ENCODE measurements around the gene HOXA7.

Gene HOXA7

GRCh38 chr7:27156508-27156898 is at the start of gene HOXA7:
Gene HOXA7, minus strand, starts transcription at chr7:27156675. Its CDS starts 130 bp downstream, at chr7:27156545.
- ATAC-seq, result no peak

- no peak for ATAC-seq
These were observed 49.1 kb upstream of the HOXA7 start for GRCh38 chr7:27205325-27206280.

GRCh38 chr7:27204851-27205322 is 48.4 kb upstream of the HOXA7 start:
- no peak for ATAC-seq

- ATAC-seq, result no peak
These were observed 47.6 kb upstream of the HOXA7 start for GRCh38 chr7:27203964-27204594.

- no peak for ATAC-seq
These were observed 47.0 kb upstream of the HOXA7 start for GRCh38 chr7:27203365-27203953.

GRCh38 chr7:27202862-27203134 is 46.3 kb upstream of the HOXA7 start:
- no peak for ATAC-seq

DNA sequence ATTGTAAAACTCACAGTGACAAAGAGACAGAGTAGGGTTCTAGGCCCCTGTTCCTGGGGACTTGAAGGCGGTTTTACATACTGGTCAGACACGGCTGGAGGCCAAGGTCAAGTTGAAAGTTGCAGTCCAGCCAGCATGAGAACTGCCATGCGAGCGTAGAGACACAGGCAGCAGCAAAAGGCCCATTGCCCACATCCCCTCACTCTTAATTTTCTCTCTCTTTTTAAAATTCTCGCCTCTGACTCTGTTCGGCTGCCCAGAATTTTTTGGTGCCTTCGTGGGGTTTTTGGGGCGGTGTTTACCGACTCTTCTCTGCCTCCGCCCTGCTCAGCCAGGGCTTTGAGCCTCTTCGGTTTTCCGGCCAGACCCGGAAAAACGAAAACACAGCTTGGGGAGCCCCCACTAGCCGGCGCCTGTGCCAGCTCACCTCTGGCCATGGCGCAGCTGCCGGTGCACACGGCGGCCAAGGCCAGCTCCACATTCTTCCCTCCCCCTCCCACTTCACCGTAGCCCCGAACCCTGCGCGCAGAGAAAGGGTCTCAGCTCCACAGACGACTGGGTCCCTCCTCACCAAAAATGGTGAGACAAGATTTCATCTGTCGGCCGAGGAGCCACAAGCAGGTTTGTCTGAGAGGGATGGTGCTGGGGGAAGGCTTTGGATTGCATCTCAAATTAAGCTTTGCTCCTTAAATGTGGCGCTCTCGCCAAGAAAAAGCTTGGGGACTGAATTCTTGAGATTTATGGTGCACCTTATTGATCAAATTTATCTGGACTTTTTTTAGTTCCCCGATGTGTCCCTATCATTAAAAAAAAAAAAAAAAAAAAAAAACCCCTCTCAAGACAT is 45.8 kb upstream of the HOXA7 start:
- ATAC-seq, result no peak

GRCh38 chr7:27201580-27202017 is 45.1 kb upstream of the HOXA7 start:
- no peak for ATAC-seq

- ATAC-seq, result no peak
These were observed 44.5 kb upstream of the HOXA7 start for GRCh38 chr7:27200761-27201579.

DNA sequence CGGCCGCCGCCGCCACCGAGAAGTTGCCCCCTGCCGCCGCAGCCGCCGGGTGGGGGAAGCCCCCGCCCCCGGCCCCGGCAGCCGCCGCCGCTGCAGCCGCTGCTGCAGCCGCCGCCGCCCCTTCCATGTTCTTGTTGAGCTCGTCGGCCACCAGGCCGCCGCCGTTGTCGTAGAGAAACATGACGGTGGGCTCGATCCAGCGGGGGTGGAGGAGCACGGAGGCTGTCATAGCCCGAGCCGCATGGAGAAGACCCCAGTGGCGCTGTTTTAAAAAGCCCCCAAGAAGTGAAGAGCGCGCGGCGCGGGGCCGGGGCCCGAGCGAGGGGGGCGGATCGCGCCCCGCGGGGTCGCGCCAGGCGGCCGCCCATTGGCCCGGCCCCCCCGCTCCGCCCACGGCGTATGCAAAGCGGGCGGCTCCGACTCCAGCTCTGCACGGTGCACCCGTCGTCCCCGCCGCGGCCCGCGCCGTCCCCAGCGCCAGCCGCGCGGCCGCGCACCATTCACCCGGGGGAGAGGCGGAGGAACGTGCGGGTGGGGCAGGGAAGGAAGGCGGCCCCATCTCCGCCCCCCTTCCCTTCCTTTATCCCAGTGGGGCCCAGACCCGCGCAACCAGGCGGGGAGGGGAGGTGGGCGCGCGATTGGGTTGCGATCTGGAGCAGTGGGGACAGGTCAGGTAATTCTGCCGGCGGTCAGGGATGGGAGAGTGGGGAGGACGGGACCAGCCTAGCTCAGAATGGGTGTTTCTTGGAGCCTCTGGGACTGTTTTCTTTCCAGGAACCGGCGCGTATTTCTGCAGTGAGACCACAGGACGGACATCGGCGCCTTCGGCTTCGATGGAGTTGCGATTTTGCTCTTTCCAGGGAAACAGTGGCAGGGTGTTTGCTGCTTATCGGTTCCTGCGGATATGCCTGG is 43.6 kb upstream of the HOXA7 start, which contains the start of gene HOXA13:
Gene HOXA13 (minus strand): TSS at position 243 of the 912 bp plus-strand sequence. CDS start 14 bp downstream, at position 229.
- peak; percentile 49 to 54 for ATAC-seq

DNA sequence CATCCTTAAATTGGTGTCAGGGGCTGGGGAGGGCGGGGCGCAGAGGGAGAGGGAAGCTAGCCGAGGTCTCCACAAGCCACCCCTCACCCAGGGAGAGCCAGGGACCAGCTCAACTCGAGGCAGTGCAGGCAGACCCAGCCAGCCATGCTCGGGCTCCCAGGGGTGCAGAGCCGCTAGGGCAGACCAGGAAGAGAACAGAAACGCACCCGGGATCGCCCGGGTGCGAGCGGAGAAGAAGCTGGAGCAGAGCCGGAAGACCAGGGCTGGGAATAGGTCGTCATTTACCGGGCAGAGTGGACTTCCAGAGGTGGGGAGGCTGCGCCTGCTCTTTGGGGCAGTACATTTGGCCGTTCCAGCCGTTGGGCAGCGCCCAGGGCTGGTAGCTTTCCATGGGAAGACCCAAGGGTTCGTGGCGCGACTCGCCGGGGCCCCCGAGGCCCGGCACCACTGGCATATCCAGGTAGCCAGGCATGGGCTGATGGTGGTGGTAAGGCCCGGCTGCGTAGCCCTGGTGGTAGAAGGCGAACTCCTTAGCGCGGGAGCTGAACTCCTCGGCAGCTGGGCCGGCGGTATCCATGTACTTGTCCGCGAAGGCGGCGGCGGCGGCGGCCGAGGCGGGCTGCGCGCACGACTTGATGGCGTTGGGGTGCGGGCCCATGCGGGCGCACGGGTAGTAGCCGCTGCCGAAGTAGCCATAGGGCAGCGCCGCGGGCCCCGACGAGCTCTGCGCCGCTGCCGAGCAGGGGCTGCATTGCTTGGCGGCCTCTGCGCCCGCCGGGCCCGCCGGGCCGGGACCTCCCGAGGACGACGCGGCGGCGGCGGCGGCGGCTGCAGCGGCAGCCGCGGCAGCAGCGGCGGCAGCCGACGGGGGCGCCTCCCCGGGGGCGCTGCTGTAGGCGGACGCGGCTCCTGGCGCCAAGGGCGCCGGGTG is 42.7 kb upstream of the HOXA7 start:
- ATAC-seq, result peak in 1 of 2 donors; percentile 17

DNA sequence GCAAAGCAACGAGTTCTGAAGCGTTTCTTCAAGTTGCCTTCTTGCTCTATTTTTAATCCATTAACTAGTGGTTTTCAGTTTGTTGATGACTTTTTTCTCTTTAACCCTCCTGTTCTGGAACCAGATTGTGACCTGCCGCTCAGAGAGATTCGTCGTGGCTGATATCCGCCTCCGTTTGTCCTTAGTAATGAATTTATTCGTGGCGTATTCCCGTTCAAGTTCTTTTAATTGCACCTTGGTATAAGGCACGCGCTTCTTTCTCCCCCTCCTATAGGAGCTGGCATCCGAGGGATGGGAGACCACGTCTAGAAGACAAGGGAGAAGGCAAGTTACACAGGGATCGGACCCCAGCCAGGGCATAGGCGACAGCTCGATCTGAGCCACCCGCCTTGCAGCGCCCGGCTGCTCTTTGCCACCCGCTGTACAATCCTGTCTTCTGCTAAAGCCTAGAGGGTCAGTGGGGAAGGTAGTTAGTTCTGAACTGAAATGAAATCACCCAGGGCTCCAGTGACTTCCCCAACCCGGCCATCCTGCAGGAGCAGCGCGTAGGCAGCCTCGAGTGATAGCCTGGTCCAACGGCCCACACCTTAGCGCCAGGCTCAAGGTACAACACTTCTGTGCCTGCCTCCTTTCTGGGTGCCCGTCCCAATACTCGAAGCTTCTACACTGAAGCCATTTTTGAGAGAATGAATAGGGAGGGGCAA is 41.8 kb upstream of the HOXA7 start:
- no peak for ATAC-seq

DNA sequence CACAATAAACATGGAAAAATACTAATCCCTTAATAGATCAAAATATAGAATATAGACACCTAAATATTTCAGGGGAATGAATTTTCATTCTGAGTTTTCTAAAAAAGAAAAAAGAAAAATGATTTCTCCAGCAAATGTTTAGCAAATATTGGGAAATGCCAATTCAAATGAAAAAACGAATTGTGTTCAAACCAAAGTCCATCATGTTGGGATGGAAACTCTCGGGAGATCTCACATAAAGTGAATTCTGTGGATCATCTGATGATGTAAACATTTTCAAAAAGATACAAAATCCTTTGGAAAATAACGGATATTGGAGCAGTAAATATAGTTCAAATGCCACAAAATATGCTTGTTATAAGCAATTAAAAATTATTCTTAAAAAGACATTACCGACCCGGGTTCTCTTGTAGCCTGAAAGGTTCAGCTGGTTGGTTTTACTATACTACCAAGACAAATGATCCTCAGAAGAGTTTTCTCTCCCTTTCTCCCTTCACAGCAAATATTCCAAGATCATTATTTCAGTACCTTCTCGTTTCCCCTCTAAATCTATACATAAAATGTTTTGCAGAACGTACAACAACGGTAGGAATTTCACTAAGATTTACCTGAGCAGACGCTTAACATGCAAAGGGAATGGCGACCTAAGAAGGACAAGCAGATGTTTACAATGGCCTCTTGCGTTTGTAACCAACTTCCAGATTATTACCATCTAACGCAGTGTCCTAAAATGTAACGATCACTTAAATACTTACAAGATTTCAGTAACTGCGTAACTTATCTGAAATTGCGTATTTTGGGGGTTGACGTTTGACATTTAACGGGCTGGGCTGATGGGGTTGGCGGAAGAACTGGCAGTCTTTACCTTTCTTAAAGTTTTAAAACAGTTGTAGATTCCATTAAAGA is 40.9 kb upstream of the HOXA7 start:
- no peak for ATAC-seq

GRCh38 chr7:27196287-27196767 is 39.9 kb upstream of the HOXA7 start:
- ATAC-seq, result no peak

DNA sequence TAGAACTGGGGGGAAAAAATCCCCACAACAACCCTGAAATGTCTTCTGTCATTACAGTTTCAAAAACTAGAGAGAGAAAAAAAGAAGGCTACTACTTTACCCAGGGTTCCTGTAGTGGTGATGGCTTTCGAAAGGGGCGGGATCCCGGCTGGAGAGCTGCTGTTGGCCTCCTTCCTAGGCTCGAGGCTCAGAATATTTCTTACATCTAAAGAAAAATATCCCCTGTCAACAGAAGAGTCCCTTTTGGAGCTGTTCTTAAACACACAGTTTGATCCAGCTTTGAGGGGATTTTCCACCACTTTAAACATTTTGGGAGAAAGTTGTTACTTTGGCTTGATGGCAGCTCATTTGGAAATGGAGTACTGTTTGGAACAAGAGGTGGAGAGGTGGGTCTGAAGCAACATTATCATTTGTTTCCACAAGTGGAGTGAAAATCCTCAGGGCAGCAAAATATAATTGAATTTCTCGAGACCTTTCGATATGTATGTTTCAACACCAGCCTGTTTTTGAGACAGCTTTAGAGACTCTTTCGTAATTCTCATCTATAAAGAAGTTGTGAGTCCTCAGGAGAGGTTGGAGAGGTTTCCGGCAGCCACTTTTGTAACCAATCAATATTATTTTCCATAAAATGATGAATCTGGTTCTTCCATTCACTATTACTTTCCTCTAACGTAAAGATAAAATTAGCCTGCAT is 38.4 kb upstream of the HOXA7 start:
- no peak for ATAC-seq

DNA sequence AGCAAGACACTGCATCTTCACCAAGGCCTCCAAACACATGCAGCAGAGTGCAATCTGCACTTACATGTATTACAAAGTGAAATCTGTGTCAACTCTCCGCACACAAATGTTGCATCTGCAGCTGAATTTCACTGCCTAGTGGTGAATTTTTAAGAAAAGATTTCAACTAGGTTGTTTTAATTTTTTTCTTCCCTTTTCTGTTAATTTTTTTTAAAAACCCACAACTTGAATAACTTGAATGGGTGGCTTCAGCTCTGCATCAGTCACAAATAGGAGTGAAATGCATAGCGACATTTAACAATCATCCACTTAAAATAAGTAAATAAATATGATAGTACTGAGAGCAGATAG is 37.5 kb upstream of the HOXA7 start:
- ATAC-seq, result no peak
